ENCODE data around the gene KLRD1. TPM values are rescaled to one million over a fixed set of nuclear protein-coding genes. Genes with fewer than 3 reads are reported as not detected.
"Not testable (repeated sequence)": the region's sequence is repeated elsewhere in the genome, so short reads cannot be mapped to it uniquely, and the experiment has no call there.

The KLRD1 gene
- total RNA-seq, 2 experiments from 2014 or later = 0.65 to 1.1 TPM

DNA sequence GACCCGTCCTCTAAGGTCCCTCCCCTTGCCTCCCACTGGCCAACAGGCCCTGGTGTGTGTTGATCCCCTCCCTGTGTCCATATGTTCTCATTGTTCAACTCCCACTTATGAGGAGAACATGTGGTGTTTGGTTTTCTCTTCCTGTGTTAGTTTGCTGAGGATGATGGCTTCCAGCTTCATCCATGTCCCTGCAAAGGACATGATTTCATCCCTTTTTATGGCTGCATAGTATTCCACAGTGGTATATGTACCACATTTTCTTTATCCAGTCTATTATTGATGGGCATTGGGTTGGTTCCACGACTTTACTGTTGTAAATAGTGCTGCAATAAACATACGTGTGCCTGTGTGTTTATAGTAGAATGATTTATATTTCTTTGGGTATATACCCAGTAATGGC is 43.8 kb downstream of the KLRD1 start:
- H3K4me3 Mint-ChIP-seq; H3K9me3 Mint-ChIP-seq; POLR2A ChIA-PET; H3K4me1 Mint-ChIP-seq; DNase-seq; H3K36me3 Mint-ChIP-seq (ENCODE audit: low read depth); H3K27ac Mint-ChIP-seq; CTCF ChIA-PET: not testable (repeated sequence)
- H3K27me3 Mint-ChIP-seq = peaks cover 31% of the 10 kb centered on the region

DNA sequence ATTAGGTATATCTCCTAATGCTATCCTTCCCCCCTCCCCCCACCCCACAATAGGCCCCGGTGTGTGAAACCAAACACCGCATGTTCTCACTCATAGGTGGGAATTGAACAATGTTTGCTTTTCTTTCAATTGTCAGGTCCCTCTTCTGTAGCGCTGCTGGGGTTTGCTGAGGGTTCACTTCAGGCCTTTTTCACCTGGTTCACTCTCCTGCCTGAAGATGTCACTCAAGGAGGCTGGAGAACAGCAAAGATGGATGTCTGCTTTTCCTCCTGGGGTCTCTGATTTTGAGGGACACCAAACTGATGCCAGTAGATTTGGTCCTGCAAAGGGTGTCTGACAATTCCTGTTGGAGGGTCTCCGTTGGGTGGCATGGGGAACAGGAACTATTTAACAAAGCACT is 46.4 kb downstream of the KLRD1 start:
- Mint-ChIP-seq H3K9me3 (peaks cover 2% of the 10 kb centered on the region), H3K27me3 (peaks cover 31% of the 10 kb centered on the region), H3K27ac (no peak overlapping the region), H3K4me1 (no peaks in the 10 kb centered on the region), H3K4me3 (no peak overlapping the region), H3K36me3 (ENCODE audit: low read depth) (no peaks in the 10 kb centered on the region)
- DNase-seq = no peak
- POLR2A ChIA-PET = no interaction called here
- CTCF ChIA-PET = no interaction called here

DNA sequence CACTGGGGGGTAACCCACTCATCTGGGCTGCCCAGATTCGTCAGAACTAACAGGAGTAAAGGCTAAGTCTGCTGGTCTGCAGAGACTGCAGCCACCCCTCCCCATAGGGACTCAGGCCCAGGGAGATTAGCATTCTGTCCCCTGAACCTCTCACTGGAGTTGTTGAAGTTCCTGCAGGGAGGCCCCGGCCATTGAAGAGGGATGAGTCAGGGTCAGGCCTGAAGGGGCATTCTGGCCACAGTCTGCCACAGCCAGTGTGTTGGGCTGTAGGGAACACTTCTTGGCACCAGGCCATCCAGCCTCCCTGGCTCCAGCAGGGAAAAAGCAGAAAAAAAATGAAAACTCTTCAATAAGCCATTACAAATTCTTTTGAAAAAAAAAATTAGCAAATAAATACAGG is 46.8 kb downstream of the KLRD1 start:
- peaks cover 31% of the 10 kb centered on the region for H3K27me3 Mint-ChIP-seq
- CTCF ChIA-PET = no interaction called here
- peaks cover 2% of the 10 kb centered on the region for H3K9me3 Mint-ChIP-seq

DNA sequence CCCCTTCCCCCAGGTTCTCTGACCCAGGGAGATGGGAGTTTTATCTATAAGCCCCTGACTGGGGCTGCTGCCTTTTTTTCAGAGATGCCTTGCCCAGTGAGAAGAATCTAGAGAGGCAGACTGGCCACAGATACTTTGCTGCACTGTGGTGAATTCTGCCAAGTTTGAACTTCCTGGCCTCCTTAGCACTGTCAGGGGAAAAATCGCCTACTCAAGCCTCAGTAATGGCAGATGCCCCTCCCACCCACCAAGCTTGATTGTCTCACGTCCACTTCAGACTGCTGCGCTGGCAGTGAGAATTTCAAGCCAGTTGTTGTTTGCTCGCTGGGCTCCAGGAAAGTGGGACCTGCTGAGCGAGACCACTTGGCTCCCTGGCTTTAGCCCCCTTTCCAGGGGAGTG is 50.5 kb downstream of the KLRD1 start:
- no peak overlapping the region for H3K27ac Mint-ChIP-seq
- no peaks in the 10 kb centered on the region for H3K4me1 Mint-ChIP-seq
- DNase-seq = no peak
- no peak overlapping the region for H3K4me3 Mint-ChIP-seq
- ChIA-PET POLR2A (no interaction called here), CTCF (no interaction called here)
- no peaks in the 10 kb centered on the region for H3K36me3 Mint-ChIP-seq (ENCODE audit: low read depth)
- no peaks in the 10 kb centered on the region for H3K9me3 Mint-ChIP-seq
- H3K27me3 Mint-ChIP-seq = peaks cover 35% of the 10 kb centered on the region

More for the DNA sequence above, 46.8 kb downstream of the KLRD1 start:
- no peak for DNase-seq
- H3K27ac Mint-ChIP-seq = no peak overlapping the region
- POLR2A ChIA-PET = no interaction called here
- no peaks in the 10 kb centered on the region for H3K4me1 Mint-ChIP-seq
- H3K36me3 Mint-ChIP-seq (ENCODE audit: low read depth) = no peaks in the 10 kb centered on the region
- no peak overlapping the region for H3K4me3 Mint-ChIP-seq

DNA sequence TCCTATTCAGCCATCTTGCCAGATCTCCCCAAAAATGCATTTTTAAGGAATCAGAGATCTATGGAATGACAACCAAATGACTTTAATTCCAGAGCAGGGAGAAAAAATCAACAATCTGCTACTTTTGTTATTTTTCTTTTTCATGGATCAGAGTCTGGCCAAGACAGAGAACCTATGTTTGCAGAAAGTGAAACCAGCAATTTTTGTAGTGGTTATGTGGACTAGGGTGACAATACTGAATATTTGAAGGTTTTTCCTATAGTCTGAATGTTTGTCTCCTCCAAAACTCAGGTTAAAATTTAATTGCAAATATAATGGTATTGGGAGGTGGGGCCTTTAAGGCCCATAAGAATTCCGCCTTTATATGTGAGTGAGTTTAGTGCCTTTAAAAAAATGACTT is 51.3 kb downstream of the KLRD1 start:
- H3K4me1 Mint-ChIP-seq = no peaks in the 10 kb centered on the region
- H3K4me3 Mint-ChIP-seq = no peak overlapping the region
- CTCF ChIA-PET = no interaction called here
- H3K27ac Mint-ChIP-seq = no peak overlapping the region
- peaks cover 34% of the 10 kb centered on the region for H3K27me3 Mint-ChIP-seq
- DNase-seq = no peak
- H3K9me3 Mint-ChIP-seq = no peaks in the 10 kb centered on the region
- H3K36me3 Mint-ChIP-seq (ENCODE audit: low read depth) = no peaks in the 10 kb centered on the region
- POLR2A ChIA-PET = no interaction called here

DNA sequence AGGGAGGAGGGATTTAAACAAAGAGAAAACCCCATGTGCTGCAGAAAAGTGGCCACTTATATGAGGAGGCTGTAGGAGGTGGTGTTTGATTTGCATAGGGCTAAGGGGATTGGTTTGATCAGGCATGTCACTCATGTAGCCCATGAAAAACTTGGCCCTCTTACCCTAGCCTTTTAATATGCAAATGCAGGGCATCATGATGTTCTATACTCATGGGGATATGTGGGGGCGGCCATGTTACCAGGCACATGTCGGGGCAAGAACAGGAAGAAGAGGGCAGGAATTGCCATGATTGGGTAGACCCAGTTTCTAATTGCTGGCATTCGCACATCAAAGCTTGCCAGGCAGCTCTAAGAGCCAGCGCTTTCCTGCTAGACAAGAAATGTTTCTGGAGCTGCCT is 53.4 kb downstream of the KLRD1 start:
- no peak overlapping the region for H3K27ac Mint-ChIP-seq
- POLR2A ChIA-PET = no interaction called here
- DNase-seq = no peak
- H3K9me3 Mint-ChIP-seq = no peaks in the 10 kb centered on the region
- H3K4me3 Mint-ChIP-seq = no peak overlapping the region
- peaks cover 29% of the 10 kb centered on the region for H3K27me3 Mint-ChIP-seq
- CTCF ChIA-PET = no interaction called here
- no peaks in the 10 kb centered on the region for H3K4me1 Mint-ChIP-seq
- no peaks in the 10 kb centered on the region for H3K36me3 Mint-ChIP-seq (ENCODE audit: low read depth)

DNA sequence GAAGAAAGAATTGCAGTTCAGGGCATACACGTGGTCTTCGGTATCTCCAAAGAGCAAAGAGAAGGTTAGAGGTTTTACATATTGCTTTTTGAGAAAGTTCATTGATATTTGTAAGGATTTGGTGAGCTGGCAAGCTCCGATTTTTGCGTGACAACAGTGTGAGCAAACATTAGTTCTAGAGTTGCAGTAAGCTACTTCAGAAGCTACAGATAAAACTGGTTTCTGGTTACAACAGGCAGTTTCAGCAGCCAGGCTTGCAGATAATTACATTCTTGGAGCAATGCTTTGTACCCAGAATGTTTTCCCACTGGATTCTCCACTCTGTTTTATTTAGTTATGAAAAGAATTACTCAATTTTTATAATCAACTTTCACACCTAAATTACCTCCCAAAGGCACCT is 54.0 kb downstream of the KLRD1 start:
- H3K4me3 Mint-ChIP-seq = no peak overlapping the region
- H3K4me1 Mint-ChIP-seq = no peaks in the 10 kb centered on the region
- H3K36me3 Mint-ChIP-seq (ENCODE audit: low read depth) = no peaks in the 10 kb centered on the region
- H3K9me3 Mint-ChIP-seq = no peaks in the 10 kb centered on the region
- ChIA-PET POLR2A (no interaction called here), CTCF (no interaction called here)
- DNase-seq = no peak
- no peak overlapping the region for H3K27ac Mint-ChIP-seq
- peaks cover 29% of the 10 kb centered on the region for H3K27me3 Mint-ChIP-seq

DNA sequence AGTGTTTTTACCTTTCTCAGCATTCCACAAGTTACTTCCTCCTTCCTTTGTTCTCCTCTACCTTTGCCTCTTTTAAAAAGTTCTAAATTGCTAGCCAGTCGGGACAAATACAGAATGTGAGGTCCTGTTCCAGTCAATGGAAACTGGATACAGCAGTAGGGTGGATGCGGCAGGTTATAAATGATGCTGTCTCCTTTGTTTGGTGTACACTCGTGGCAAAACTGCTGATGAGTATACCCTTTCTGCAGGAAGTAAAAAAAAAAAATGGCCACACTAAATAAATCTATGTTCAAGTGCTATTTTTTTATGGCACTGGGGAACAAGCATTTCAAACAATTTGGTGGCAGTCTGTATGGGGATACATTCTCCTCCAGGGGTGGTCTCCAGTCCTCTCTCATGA is 54.7 kb downstream of the KLRD1 start:
- POLR2A ChIA-PET = no interaction called here
- H3K27me3 Mint-ChIP-seq = peaks cover 29% of the 10 kb centered on the region
- no peaks in the 10 kb centered on the region for H3K4me1 Mint-ChIP-seq
- H3K36me3 Mint-ChIP-seq (ENCODE audit: low read depth) = no peaks in the 10 kb centered on the region
- H3K4me3 Mint-ChIP-seq = no peak overlapping the region
- H3K27ac Mint-ChIP-seq = no peak overlapping the region
- CTCF ChIA-PET = interaction anchor here (0.7 kb wide), 1 partner anchor 303 kb away, joined by 3 read pairs; no protein-coding TSS in a partner anchor
- H3K9me3 Mint-ChIP-seq = no peaks in the 10 kb centered on the region
- no peak for DNase-seq

DNA sequence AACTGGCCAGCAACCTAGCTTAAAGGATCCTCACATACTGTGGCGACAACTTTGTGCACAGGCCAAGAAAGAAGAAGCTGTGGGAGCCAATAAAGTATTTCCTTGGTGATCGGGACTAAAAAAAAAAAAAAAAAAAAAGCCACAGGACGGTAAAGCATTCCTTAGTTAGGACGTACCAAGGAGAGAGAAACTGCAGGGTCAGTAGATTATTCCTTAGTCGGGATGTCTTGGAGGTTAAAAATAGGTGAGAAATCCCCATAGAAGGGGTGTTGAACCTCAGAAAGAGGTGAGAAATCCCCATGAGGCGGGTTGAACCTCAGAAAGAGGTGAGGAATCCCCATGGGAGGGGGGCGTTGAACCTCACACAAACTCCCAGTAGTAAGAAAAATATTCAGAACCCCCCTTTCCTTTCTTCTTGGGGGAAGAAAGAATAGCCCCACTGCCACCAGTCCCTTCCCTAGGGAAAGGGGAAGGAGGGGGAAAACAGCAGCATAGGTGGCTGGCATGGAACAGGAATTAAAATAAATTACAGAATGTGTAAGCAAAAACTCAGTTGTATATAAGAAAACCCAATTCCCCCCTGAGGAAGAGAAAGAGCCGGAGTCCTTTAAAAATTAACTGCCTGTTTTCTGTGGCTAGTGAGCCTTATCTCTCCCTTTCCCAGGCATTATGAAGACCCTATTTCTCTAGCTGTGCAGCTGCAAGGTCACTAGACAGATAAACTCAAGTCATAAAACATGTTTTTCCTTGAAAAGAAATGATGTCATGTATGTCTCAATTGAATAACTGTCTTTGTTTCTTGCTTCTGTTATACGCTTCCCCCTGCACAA is 55.4 kb downstream of the KLRD1 start:
- no peak overlapping the region for H3K27ac Mint-ChIP-seq
- DNase-seq = no peak
- ChIA-PET POLR2A (no interaction called here), CTCF (interaction anchor here (0.7 kb wide), 1 partner anchor 304 kb away, joined by 3 read pairs; no protein-coding TSS in a partner anchor)
- peaks cover 35% of the 10 kb centered on the region for H3K27me3 Mint-ChIP-seq
- peaks cover 2% of the 10 kb centered on the region for H3K9me3 Mint-ChIP-seq
- peaks cover 2% of the 10 kb centered on the region for H3K36me3 Mint-ChIP-seq (ENCODE audit: low read depth)
- H3K4me3 Mint-ChIP-seq = no peak overlapping the region
- H3K4me1 Mint-ChIP-seq = no peaks in the 10 kb centered on the region

DNA sequence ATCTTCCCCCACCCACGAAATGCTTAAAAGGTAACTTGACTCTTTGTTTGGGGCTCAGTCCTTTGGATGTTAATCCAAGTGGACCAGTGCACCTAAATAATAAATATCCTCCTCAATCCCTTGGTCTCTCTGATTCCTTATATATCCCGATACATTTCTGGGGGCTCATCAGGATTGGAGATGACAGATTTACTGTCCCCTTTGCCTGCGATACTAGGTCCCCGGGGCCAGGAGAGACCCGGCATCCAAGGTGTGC is 55.9 kb downstream of the KLRD1 start:
- Mint-ChIP-seq H3K4me3 (no peak overlapping the region), H3K27me3 (peaks cover 39% of the 10 kb centered on the region), H3K9me3 (peaks cover 5% of the 10 kb centered on the region), H3K36me3 (ENCODE audit: low read depth) (peaks cover 6% of the 10 kb centered on the region), H3K27ac (no peak overlapping the region), H3K4me1 (no peaks in the 10 kb centered on the region)
- CTCF ChIA-PET = no interaction called here
- no peak for DNase-seq
- POLR2A ChIA-PET = no interaction called here

DNA sequence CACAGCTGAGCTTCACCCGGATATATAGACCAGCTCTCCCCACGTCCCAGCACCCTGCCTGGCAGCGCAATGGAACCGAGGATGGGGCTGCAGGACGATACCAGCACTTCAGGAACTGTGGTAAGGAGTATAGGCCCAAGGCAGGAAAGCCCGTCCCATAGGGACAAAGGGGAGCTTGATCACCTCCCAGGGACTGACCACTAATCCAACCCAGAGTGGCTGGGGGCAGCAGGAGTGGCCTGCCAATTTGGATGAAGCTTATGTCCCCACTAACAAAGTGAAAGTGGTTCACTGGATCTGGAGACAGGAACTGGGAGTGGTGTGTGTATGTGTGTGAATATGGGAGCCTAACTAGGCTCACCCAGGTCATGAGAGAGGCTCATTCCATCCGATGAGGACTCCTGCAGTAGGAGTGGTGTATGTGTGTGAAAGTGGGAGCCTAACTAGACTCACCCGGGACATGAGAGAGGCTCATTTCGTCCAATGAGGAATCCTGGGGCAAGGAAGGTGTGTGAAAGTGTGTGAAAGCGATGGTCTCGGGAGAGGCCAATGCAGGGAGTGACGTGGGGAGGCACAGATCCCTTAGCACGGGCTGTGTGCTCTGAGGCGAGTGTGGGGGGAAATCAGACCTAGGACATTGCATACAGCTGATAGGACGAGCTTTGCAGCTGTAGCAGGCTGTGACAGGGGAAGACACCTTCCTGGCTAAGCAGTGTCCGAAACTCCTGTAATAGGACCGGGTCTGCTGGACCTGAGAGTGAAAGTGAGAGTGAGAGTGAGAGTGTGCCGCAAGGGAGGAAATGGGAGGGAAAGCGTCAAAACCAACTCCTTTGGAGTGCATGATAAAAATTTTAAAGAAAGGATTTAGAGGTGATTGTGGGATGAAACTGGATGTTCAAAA is 56.5 kb downstream of the KLRD1 start:
- Mint-ChIP-seq H3K36me3 (ENCODE audit: low read depth) (peaks cover 6% of the 10 kb centered on the region), H3K27ac (no peak overlapping the region), H3K4me1 (no peaks in the 10 kb centered on the region), H3K27me3 (peaks cover 42% of the 10 kb centered on the region), H3K9me3 (peaks cover 5% of the 10 kb centered on the region), H3K4me3 (no peak overlapping the region)
- ChIA-PET POLR2A (no interaction called here), CTCF (no interaction called here)
- DNase-seq = peak; percentile 21

DNA sequence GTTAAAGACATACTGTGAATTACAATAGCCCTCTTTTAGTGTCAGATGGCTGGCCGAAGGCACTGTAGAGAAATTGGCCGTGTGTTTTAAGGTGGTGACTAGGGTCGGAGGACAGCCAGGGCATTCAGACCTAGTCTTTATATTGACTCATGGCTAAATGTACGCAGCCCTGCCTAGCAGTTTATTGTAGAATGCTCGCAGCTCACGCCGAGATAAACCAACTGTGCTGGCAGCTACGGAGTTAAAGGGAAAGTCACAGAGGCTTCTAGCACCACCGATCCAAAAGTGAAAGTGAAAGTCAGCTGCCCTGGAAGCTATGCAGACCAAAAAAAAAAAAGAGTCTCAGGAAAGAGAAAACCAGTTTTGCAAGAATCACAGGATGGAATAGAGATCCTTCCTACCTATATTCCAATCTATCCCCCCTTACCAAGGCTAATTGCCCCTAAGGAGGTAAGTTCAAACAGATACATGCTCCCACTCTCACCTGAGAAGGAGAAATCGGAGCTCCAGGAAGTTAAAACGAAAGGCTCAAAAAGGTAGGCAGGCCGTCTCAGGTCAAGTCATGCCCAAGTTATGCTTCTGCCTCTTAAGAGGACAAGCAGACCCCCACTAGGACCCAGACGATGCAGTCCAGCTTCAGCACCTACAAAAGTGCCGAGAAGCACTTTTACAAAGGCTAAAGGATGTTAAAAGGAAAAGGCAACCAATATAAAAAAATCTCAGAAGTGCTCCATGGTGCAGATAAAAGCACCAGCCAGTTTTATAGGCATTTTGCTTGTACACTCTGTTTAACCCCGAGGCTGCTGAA is 57.3 kb downstream of the KLRD1 start:
- Mint-ChIP-seq H3K9me3 (peaks cover 5% of the 10 kb centered on the region), H3K4me1 (no peaks in the 10 kb centered on the region), H3K4me3 (no peak overlapping the region), H3K36me3 (ENCODE audit: low read depth) (peaks cover 6% of the 10 kb centered on the region), H3K27ac (no peak overlapping the region), H3K27me3 (peaks cover 40% of the 10 kb centered on the region)
- ChIA-PET POLR2A (interaction anchor here (0.9 kb wide), 1 partner anchor 607 kb away, joined by 3 read pairs; no protein-coding TSS in a partner anchor), CTCF (interaction anchor here (0.7 kb wide), 1 partner anchor 213 kb away, joined by 3 read pairs; no protein-coding TSS in a partner anchor)
- peak; percentile 61 for DNase-seq

All from activated CD4-positive, alpha-beta memory T cell treated with anti-CD3 and anti-CD28 coated beads, Interleukin-2, amount 10 ng/mL, durations not matched to agents 7 days and 5 days (primary cell).